ENCODE results near the gene SASH3. TPM values are rescaled to one million over a fixed set of nuclear protein-coding genes. Genes with fewer than 3 reads are reported as not detected.
"Not testable (repeated sequence)": the region's sequence is repeated elsewhere in the genome, so short reads cannot be mapped to it uniquely, and the experiment has no call there.

SASH3 gene
- total and polyA plus RNA-seq, 7 donors: 1.7 to 48.3 (median 6.7) TPM

- intact Hi-C loops (cut with DNase I): no loop called here
- Histone ChIP-seq H3K27ac (peak overlapping the region in 3 of 4 donors; percentile 6 to 39 (median 21)), H3K4me1 (no peaks in the 10 kb centered on the region), H3K9me3 (no peaks in the 10 kb centered on the region), H3K36me3 (no peaks in the 10 kb centered on the region), H3K27me3 (no peaks in the 10 kb centered on the region), H3K4me3 (no peak overlapping the region)
- DNase-seq: peak; percentile 48
- WGBS, 2 donors: 56 to 68% methylated on average over 5 of the region's 5 CpGs
- TF ChIP-seq POLR2AphosphoS5 (IDR thresholded peaks at IDR 0.05) (no peak), CTCF (IDR thresholded peaks at IDR 0.05) (no peak), POLR2A (IDR thresholded peaks at IDR 0.05) (no peak), EP300 (IDR thresholded peaks at IDR 0.05) (no peak)
These were observed 41.8 kb upstream of the SASH3 start for GRCh38 chrX:129737916-129738315.

- H3K36me3 ChIP-seq: no peaks in the 10 kb centered on the region
- intact Hi-C loops (cut with DNase I): no loop called here
- TF ChIP-seq EP300 (IDR thresholded peaks at IDR 0.05): no peak
- 20 to 54% methylated on average over 13 of the region's 13 CpGs for WGBS, 2 donors
- no peak within 1 kb of the TSS for H3K4me3 ChIP-seq
- peak; percentile 69 for DNase-seq
- no peaks in the 10 kb centered on the region for H3K9me3 ChIP-seq
- H3K27ac ChIP-seq: peak within 1 kb of the TSS; percentile 6 to 55 (median 18)
- H3K27me3 ChIP-seq: no peaks in the 10 kb centered on the region
- no peaks in the 10 kb centered on the region for H3K4me1 ChIP-seq
These were observed 41.1 kb upstream of the SASH3 start, which contains the start of gene XPNPEP2 for GRCh38 chrX:129738466-129739308. Gene XPNPEP2, plus strand, starts transcription at chrX:129738979. Its CDS starts 235 bp downstream, at chrX:129739214.

GRCh38 chrX:129739578-129739977, 40.2 kb upstream of the SASH3 start:
- DNase-seq: peak; percentile 58
- no peaks in the 10 kb centered on the region for H3K36me3 ChIP-seq
- no peak overlapping the region for H3K4me3 ChIP-seq
- TF ChIP-seq POLR2A (IDR thresholded peaks at IDR 0.05) (no peak), EP300 (IDR thresholded peaks at IDR 0.05) (no peak), CTCF (IDR thresholded peaks at IDR 0.05) (no peak), POLR2AphosphoS5 (IDR thresholded peaks at IDR 0.05) (no peak)
- H3K27me3 ChIP-seq: no peaks in the 10 kb centered on the region
- intact Hi-C loops (cut with DNase I): no loop called here
- 87 to 95% methylated on average over 4 of the region's 4 CpGs for WGBS, 2 donors
- no peaks in the 10 kb centered on the region for H3K4me1 ChIP-seq
- no peaks in the 10 kb centered on the region for H3K9me3 ChIP-seq
- peak overlapping the region in 2 of 4 donors; percentile 25 to 55 for H3K27ac ChIP-seq

GRCh38 chrX:129741880-129742758, 37.6 kb upstream of the SASH3 start:
- TF ChIP-seq POLR2AphosphoS5 (IDR thresholded peaks at IDR 0.05) (no peak), CTCF (IDR thresholded peaks at IDR 0.05) (no peak), POLR2A (IDR thresholded peaks at IDR 0.05) (no peak), EP300 (IDR thresholded peaks at IDR 0.05) (no peak)
- Histone ChIP-seq H3K36me3 (no peaks in the 10 kb centered on the region), H3K27me3 (no peaks in the 10 kb centered on the region), H3K9me3 (no peaks in the 10 kb centered on the region), H3K4me1 (no peaks in the 10 kb centered on the region), H3K4me3 (no peak overlapping the region), H3K27ac (no peak overlapping the region)
- 54 to 83% methylated on average over 21 of the region's 21 CpGs for WGBS, 2 donors
- intact Hi-C loops (cut with DNase I): no loop called here
- DNase-seq: peak; percentile 40

- H3K4me3 ChIP-seq; intact Hi-C loops (cut with DNase I); H3K9me3 ChIP-seq; H3K27me3 ChIP-seq; H3K36me3 ChIP-seq; H3K27ac ChIP-seq; H3K4me1 ChIP-seq: not testable (repeated sequence)
- DNase-seq: peak; percentile 2
- 67 to 91% methylated on average over 6 of the region's 6 CpGs for WGBS, 2 donors
These were observed 37.0 kb upstream of the SASH3 start for GRCh38 chrX:129742759-129743152.
